GM23338 (cell line): Measurements from ENCODE around the gene CRACDL. TPM values are rescaled to one million over a fixed set of nuclear protein-coding genes. Genes with fewer than 3 reads are reported as not detected.

Experiments used
- ATAC-seq: fragments of 200-7000 bp; cut with Tn5 transposase; 3 replicates; pipeline ENCODE4 v1.9.1; 2020
- DNase-seq: peaks from one replicate; pipeline ENCODE4 v3.0.0-alpha.2; 2015; ENCODE audit warnings: low spot score
- H2AFZ ChIP-seq: fragments of 200-600 bp; sonication (generic); 2 replicates; pipeline ENCODE4 v1.8.0; 2016; ENCODE audit warnings: antibody characterized with exemption, mild to moderate bottlenecking, moderate library complexity
- H3F3A ChIP-seq: fragments of 200-600 bp; sonication (generic); replicated peaks from 2 replicates; pipeline ENCODE4 v1.8.0; 2017; ENCODE audit warnings: antibody characterized with exemption, mixed run types, low read depth
- H3K27ac ChIP-seq: fragments of 200-600 bp; sonication (generic); 2 replicates; pipeline ENCODE4 v1.6.1; 2016; ENCODE audit warnings: low read depth
- H3K27me3 ChIP-seq: fragments of 200-600 bp; sonication (generic); 2 replicates; pipeline ENCODE4 v1.8.0; 2016; ENCODE audit warnings: mild to moderate bottlenecking, mixed run types, moderate library complexity; ENCODE audit not compliant: insufficient read depth
- H3K36me3 ChIP-seq: fragments of 200-600 bp; sonication (generic); 2 replicates; pipeline ENCODE4 v1.8.0; 2016; ENCODE audit warnings: mild to moderate bottlenecking; ENCODE audit not compliant: insufficient read depth
- H3K4me1 ChIP-seq: fragments of 200-600 bp; sonication (generic); 2 replicates; pipeline ENCODE4 v1.8.0; 2016; ENCODE audit warnings: mild to moderate bottlenecking, moderate library complexity; ENCODE audit not compliant: insufficient read depth
- H3K4me2 ChIP-seq: fragments of 200-600 bp; sonication (generic); 2 replicates; pipeline ENCODE4 v1.7.1; 2017; ENCODE audit warnings: mixed run types
- H3K4me3 ChIP-seq: fragments of 200-600 bp; sonication (generic); 2 replicates; pipeline ENCODE4 v1.6.1; 2016; ENCODE audit warnings: mixed run types
- H3K79me2 ChIP-seq: fragments of 200-600 bp; sonication (generic); replicated peaks from 2 replicates; pipeline ENCODE4 v1.8.0; 2017; ENCODE audit warnings: mild to moderate bottlenecking; ENCODE audit not compliant: insufficient read depth
- H3K9me2 ChIP-seq: fragments of 200-600 bp; sonication (generic); 2 replicates; pipeline ENCODE4 v1.8.0; 2017; ENCODE audit not compliant: insufficient read depth
- H4K20me1 ChIP-seq: fragments of 200-600 bp; sonication (generic); replicated peaks from 2 replicates; pipeline ENCODE4 v1.8.0; 2017; ENCODE audit warnings: mild to moderate bottlenecking; ENCODE audit not compliant: insufficient read depth
- H3K27ac Mint-ChIP-seq: 2 replicates; pipeline ENCODE4 v1.8.0; 2020; ENCODE audit warnings: inconsistent platforms, mild to moderate bottlenecking, moderate library complexity, mixed read lengths
- H3K27me3 Mint-ChIP-seq: 3 replicates; pipeline ENCODE4 v1.8.0; 2022; ENCODE audit warnings: low read depth, mild to moderate bottlenecking, moderate library complexity, mixed read lengths, inconsistent platforms; ENCODE audit not compliant: insufficient read depth, poor library complexity
- H3K36me3 Mint-ChIP-seq: 3 replicates; pipeline ENCODE4 v1.8.0; 2021; ENCODE audit warnings: low read depth, mild to moderate bottlenecking, inconsistent platforms, moderate library complexity, mixed read lengths
- H3K4me1 Mint-ChIP-seq: 3 replicates; pipeline ENCODE4 v1.8.0; 2020; ENCODE audit warnings: mild to moderate bottlenecking, inconsistent platforms, mixed read lengths
- H3K4me3 Mint-ChIP-seq: 3 replicates; pipeline ENCODE4 v1.8.0; 2021; ENCODE audit warnings: moderate library complexity, mild to moderate bottlenecking, inconsistent platforms, mixed read lengths
- H3K9me3 Mint-ChIP-seq: 3 replicates; pipeline ENCODE4 v1.8.0; 2020; ENCODE audit warnings: moderate library complexity, mild to moderate bottlenecking, inconsistent platforms, mixed read lengths
- CREB1 ChIP-seq: fragments of 250-450 bp; sonication (Bioruptor Pico); IDR thresholded peaks from 2 replicates; pipeline ENCODE4 v1.5.0; 2020; ENCODE audit warnings: low read depth, mild to moderate bottlenecking, moderate library complexity
- CTCF ChIP-seq, 2 experiments: fragments of 200-600 bp in 1 of 2; sonication (generic) in 1 of 2; conservative IDR thresholded peaks; 2 replicates each; pipeline versions ENCODE4 v1.5.1 to v1.6.1; 2016 to 2017; ENCODE audit warnings: antibody characterized with exemption in 2 of 2, low read depth in 2 of 2, mild to moderate bottlenecking in 2 of 2, moderate library complexity in 1 of 2
- ETS1 ChIP-seq: IDR thresholded peaks from 2 replicates; pipeline ENCODE4 v1.6.1; 2016; ENCODE audit warnings: antibody characterized with exemption
- EZH2 ChIP-seq: fragments of 200-600 bp; sonication (generic); IDR thresholded peaks from one replicate; pipeline ENCODE4 v1.8.0; 2017; ENCODE audit warnings: antibody characterized with exemption, mild to moderate bottlenecking, low read depth; ENCODE audit not compliant: unreplicated experiment
- EZH2phosphoT487 ChIP-seq: fragments of 200-600 bp; sonication (generic); IDR thresholded peaks from one replicate; pipeline ENCODE4 v1.8.1; 2018; ENCODE audit warnings: antibody characterized with exemption; ENCODE audit not compliant: unreplicated experiment
- JUNB ChIP-seq: IDR thresholded peaks from one replicate; pipeline ENCODE4 v1.6.1; 2016; ENCODE audit warnings: antibody characterized with exemption; ENCODE audit not compliant: unreplicated experiment
- NANOG ChIP-seq: IDR thresholded peaks from 2 replicates; pipeline ENCODE4 v1.6.1; 2016; ENCODE audit warnings: antibody characterized with exemption, borderline replicate concordance
- POLR2AphosphoS5 ChIP-seq: IDR thresholded peaks from 2 replicates; pipeline ENCODE4 v1.6.1; 2016; ENCODE audit warnings: antibody characterized with exemption, low read depth
- REST ChIP-seq: IDR thresholded peaks from one replicate; pipeline ENCODE4 v1.6.1; 2018; ENCODE audit warnings: antibody characterized with exemption; ENCODE audit not compliant: unreplicated experiment
- STAT1 ChIP-seq: IDR thresholded peaks from one replicate; pipeline ENCODE4 v1.6.1; 2016; ENCODE audit warnings: antibody characterized with exemption; ENCODE audit not compliant: unreplicated experiment
- ZNF114 ChIP-seq: fragments of 250-450 bp; sonication (Bioruptor Pico); IDR thresholded peaks from 2 replicates; pipeline ENCODE4 v1.5.0; 2020; ENCODE audit warnings: mild to moderate bottlenecking, moderate library complexity
- ZNF331 ChIP-seq: fragments of 250-450 bp; sonication (Bioruptor Pico); IDR thresholded peaks from 2 replicates; pipeline ENCODE4 v1.5.0; 2020; ENCODE audit warnings: low read depth, mild to moderate bottlenecking, moderate library complexity
- ZNF462 ChIP-seq: fragments of 250-450 bp; sonication (Bioruptor Pico); IDR thresholded peaks from 2 replicates; pipeline ENCODE4 v1.5.0; 2020; ENCODE audit warnings: mild to moderate bottlenecking, moderate library complexity
- polyA plus RNA-seq: library from polyadenylated mRNA; unstranded; fragments of >200 nt; fragmentation: Nextera tagmentation; extraction: Ambion mirVana; gene quantifications from 2 replicates; pipeline ENCODE4 v1.2.1, GENCODE V29; 2016
- total RNA-seq: library from RNA; depleted of rRNA; stranded (reverse); fragments of >200 nt; shearing (Covaris generic); gene quantifications from 2 replicates; pipeline ENCODE4 v1.2.3, GENCODE V29; 2014

The CRACDL gene
- total and polyA plus RNA-seq, 2 experiments from 2014 or later: 0.14 to 0.16 TPM

GRCh38 chr2:98910349-98911125, 25.5 kb downstream of the CRACDL start:
- Histone ChIP-seq H3K27ac (no peak overlapping the region), H3K79me2 (no peaks in the 10 kb centered on the region), H3K4me1 (peaks cover 15% of the 10 kb centered on the region), H4K20me1 (no peaks in the 10 kb centered on the region), H3K36me3 (no peaks in the 10 kb centered on the region), H3K27me3 (no peaks in the 10 kb centered on the region), H3K4me3 (no peak overlapping the region), H3F3A (no peaks in the 10 kb centered on the region), H2AFZ (no peak overlapping the region), H3K9me2 (no peaks in the 10 kb centered on the region), H3K4me2 (no peak overlapping the region)
- no peak for TF ChIP-seq EZH2phosphoT487
- TF ChIP-seq JUNB: no peak
- no peak for TF ChIP-seq NANOG
- TF ChIP-seq POLR2AphosphoS5: no peak
- no peak for TF ChIP-seq STAT1
- no peak for TF ChIP-seq ZNF114 (CRISPR knock-in tag)
- TF ChIP-seq REST: no peak
- TF ChIP-seq CREB1 (CRISPR knock-in tag): no peak
- TF ChIP-seq ZNF331 (CRISPR knock-in tag): no peak
- no peak for TF ChIP-seq ETS1
- TF ChIP-seq EZH2: no peak
- no peak for TF ChIP-seq CTCF (conservative IDR thresholded peaks at IDR 0.05; ENCODE audit: low read depth in 2 of 2)
- no peak for TF ChIP-seq ZNF462
- Mint-ChIP-seq H3K4me1 (peaks cover 34% of the 10 kb centered on the region), H3K27me3 (peaks cover 3% of the 10 kb centered on the region), H3K36me3 (no peaks in the 10 kb centered on the region), H3K4me3 (no peak overlapping the region), H3K9me3 (no peaks in the 10 kb centered on the region), H3K27ac (no peak overlapping the region)
- ATAC-seq: no peak
- no peak for DNase-seq
